Right kidney (tissue), 1 donor: ENCODE results near the gene EPAS1.
A peak's percentile ranks its signal among the peaks of the same experiment; 100 is the strongest.

Experiments
- DNase-seq: peaks from one replicate; pipeline ENCODE4 v3.0.0-alpha.2; 2016

Gene EPAS1

DNA sequence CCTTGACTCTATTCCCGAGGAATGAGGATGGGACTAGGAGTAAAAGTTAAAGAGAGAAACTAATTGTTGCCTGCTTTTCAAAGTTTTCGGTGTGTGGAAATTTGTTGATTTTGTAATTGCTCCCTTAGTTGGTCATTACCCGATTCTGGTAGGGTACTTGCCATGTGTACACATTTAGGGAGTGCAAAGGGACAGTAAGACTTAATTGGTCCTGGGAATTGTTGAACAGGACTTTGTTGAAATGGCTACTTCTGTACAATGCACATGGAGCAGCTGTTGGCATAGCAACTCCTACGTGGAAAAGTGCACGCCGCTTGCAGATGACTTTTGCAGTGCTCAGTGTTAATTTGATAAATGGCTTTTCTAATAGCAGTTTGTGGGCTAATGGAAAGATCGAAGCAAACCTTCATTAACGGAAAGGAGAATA is 22.9 kb downstream of the EPAS1 start:
- no peak for DNase-seq

DNA sequence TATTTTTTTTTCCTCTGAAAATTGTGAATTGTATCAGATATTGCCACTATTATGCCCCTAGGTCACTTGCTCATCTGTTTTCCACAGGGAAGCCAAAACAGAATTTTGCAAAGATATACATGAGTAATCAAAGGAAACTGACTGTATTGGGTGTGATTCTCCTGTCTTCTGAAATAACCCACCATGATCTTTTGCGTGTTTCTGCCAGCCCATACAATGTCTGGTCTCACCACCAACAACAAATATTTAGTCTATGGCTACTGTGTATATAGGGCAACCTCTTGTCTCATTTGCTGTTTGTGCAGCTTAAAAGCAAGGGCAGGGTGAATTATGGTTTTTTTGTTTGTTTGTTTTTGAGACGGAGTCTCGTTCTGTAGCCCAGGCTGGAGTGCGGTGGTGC is 26.5 kb downstream of the EPAS1 start:
- DNase-seq = no peak

DNA sequence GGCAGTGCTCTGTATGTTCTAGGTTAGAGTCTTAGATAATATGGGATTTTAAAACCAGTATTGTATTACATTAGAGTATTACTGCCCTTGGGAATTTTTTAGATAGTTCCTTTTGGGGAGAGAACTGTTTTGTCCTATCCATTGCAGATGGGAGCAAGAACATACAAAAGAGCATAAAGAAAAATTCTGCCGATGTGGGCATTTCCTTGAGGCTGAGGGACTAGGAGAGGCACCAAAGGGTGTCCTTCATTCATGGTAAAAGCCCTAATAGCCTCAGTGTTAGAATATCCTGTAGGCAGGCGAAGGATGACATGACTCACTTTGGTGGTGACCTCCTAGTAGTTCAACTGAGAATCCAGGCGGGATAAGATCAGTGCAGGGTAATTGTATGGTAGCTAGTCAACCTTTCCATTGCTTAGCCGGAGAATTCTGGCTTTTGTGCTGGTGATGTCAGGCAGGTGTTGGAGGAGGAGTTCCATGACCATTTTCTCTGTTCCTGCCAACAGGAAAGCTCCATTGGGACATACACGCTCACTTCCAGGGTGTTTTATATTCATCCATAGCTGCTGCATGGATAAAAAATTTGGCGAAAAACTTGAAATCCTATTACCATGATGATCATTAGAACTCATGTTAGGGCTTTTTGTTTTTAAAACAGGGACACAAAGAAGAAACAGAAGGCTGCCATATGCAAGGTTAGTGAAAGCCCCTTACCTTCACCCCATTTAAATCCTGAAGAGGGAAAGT is 28.1 kb downstream of the EPAS1 start:
- DNase-seq = no peak

DNA sequence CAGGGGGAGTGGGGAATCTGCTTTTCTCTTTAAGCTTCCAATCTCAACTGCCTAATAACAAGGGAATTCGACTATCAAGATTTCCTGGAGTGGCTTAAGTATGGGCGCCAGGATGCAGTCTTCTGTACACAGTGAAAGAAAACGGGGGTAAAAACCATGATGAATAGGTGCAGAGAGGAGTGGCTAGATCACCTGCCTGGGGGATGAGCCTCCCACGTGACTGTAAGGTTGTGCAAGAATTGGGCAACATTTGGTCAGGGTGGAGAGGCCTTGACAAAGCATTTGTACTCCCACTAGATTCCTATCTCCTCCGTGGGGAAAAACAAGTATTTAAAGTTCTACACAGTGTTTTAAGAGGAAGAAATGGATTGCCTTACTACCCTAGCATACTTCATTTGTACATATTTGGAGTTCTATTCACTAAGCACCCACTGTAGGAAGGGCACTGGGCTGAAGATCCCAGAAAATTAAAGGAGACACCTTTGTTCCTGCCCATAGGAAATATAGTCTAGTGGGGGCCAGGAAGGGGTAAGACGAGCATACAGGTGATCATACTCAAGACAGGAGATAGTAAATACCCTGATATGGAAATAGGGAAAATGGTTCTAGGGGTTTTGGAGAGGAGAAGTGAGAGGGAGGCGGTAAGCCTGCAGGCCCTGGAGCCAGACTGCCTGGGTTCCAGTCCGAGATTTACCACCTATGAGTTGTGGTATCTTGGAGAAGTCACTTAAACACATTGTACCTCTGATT is 29.2 kb downstream of the EPAS1 start:
- no peak for DNase-seq

DNA sequence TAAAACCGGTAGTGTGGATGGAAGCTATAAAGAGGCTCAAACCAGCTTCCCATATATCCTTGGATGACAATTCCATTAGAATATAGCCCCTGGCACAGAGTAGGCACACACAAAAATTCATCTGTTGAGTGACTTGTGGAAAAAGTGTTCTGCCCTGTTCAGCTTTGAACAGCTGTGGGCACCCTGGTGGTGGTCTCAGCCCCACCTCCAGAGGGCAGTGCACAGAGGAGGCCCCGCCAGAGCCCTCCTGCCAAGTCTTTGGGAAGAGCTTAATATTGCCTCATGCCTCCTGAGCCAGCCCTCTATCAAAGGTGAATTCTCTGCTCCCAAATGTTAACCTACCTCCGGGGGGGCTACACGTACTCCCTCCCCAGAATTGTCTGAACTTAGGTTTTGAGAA is 30.4 kb downstream of the EPAS1 start:
- no peak for DNase-seq

DNA sequence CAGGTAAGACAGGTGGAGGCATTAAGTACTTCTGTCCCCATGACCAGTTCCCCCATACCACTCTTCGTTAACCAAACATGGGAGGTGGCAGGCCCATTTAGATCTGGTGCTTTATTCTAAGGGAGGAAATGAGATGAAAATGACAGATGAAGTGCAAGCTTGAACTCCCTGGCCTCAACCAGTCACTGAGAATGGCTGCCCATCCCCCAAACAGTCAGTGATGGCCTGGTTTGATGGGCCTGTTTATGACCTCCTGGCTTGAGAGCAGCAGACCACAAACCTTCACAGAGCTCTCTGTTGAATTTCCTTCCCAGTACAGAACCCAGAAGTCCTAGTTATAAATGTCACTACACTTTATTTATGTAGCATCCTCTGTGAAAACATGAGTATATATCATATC is 31.1 kb downstream of the EPAS1 start:
- DNase-seq = no peak

DNA sequence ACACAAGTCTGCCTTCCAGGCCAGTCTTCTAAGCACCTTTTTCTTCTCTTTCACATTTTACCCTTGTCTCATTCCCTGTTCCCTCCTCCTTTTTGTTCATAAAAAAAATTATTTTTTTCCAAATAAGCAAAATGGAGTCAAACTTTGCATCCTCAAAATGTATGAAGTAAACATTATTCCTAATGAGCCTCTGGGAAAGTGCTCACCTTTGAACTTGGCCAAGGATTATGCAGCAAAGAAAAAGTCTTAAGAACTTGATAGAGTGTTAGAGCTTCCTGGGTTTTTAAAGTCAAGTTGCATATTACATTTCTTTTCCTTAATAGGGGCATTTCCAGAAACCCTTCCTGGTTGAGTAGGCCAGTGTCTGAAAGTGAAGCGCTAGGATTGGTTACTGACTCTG is 31.6 kb downstream of the EPAS1 start:
- DNase-seq = no peak

DNA sequence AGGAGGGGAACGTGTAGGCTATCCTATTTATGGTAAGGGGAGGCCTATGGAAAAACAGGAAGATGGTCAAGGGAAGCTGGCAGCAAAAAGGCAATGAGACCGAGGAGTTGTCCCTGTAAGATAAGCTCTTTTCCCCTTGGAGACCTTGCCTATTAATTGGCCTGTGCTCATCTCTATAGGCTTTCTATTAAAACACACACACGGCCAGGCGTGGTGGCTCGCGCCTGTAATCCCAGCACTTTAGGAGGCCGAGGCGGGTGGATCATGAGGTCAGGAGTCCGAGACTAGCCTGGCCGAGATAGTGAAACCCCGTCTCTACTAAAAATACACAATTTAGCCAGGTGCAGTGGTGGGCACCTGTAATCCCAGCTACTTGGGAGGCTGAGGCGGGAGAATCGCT is 32.1 kb downstream of the EPAS1 start:
- no peak for DNase-seq

DNA sequence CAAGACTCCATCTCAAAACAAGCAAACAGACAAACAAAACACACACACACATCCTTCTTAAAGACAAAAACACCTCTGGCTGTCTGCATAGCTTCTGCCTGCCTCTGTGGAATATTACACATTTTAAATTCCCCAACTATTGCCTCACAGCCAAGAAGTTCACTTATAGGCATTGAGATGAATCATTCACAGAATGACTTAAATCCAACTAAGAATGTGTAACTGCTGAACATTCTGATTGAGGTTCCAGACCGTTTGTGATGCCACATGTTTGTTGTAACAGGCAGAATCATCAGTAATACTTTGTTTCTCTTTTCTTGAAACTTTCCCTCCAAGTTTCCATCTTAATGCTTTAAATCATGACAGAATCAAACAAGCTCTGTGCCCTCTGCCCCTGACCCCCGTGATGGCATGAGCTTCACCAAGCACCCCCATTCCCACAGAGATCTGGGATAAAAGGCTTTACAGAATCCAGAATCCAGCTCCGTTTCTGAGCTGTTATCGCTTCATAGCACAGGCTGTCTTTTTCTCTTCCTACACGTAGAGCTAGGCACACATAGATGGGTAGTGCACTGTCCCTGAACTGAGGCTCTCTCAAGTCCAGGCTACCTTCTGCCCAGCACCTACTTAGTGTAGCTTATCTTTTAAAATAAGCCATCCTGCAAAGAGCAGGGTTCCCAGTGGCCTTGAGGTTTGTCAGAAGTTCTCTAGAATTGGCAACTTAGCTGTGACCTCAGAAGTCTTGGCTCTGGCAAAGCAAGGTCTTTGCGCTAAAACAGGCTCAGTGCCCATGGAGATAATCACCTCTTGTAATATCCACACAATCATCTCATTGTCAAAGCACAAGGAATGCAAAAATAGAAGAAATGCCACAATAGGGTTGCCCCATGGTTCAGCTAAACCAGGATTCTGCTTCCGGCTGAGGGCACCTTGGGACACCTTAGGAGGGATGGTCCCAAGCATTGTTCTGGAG is 32.9 kb downstream of the EPAS1 start:
- no peak for DNase-seq

DNA sequence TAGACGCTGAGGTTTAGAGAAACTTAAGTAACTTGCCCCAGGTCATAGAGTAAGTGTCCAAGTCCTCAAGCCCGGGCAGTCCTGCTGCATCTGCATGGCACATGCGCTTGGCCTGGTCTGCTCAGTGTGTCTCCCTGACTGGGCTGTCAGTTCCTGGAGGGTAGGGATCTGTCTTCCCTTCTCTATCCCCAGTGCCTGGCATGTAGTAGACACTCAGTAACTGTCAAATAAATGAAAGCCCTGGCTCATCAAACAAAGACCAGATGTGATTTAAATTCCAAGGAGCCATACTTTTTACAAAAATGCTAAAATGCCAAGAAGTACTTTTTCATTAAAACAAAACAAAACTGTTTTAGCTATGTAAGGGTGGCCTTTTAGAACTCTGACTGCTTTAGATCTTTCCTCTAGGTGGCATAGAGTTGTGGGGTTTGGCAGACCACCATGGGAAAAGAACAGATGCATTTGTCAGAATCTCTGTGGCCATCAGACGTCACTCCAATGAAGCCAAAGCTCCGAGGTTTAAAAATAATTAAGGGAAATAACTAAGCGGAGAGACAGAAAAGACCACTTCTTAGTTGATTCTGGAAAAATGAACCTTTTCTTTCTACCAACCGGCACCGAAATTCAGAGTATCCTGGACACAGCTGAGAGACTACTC is 34.0 kb downstream of the EPAS1 start:
- DNase-seq = no peak

DNA sequence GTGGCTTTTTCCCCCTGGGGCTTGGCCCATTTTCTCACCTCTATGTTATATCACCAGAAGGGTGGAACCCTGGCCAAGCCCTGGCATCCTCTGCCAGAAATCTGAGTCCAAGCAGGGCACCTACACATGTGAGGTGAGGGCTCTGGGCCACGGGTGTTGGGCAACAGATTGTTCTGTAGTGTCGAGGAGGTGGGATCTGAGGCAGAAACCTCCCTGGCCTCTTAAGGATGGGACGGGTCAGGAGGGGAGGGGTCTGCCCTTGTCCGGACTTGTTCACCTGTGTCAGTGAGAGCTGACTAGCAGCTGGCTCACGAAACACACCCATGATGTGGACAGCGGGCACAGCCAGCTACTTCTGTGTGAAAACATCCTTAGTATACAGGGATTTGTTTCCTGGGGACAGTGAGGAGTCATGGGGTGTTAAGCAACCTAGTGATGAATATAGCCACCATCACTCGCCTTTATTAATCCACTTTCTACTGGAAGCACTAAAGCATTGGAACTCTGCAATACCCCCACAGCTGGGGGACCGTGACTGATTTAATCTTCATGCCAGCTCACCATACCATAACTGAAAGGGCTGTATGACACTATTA is 35.6 kb downstream of the EPAS1 start:
- DNase-seq = no peak

DNA sequence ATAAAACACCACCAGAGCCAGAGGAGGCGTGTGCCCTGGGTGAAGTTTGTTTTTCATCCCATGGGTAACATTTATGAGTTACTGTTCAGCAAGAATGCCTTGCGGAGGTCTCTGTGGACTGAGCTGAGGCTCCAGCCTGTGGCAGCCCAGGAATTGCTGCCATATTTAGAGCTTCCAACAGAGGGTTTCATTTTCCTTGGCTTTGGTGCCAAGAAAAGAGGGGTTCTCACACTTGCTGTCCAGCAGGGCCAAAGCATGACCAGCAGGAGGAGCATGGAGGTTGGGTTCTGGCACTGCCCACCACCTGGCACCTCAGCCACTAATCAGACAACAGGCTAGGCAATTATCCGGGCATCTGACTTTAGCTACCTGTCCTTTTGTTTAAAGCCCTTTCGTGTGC is 36.7 kb downstream of the EPAS1 start:
- no peak for DNase-seq

DNA sequence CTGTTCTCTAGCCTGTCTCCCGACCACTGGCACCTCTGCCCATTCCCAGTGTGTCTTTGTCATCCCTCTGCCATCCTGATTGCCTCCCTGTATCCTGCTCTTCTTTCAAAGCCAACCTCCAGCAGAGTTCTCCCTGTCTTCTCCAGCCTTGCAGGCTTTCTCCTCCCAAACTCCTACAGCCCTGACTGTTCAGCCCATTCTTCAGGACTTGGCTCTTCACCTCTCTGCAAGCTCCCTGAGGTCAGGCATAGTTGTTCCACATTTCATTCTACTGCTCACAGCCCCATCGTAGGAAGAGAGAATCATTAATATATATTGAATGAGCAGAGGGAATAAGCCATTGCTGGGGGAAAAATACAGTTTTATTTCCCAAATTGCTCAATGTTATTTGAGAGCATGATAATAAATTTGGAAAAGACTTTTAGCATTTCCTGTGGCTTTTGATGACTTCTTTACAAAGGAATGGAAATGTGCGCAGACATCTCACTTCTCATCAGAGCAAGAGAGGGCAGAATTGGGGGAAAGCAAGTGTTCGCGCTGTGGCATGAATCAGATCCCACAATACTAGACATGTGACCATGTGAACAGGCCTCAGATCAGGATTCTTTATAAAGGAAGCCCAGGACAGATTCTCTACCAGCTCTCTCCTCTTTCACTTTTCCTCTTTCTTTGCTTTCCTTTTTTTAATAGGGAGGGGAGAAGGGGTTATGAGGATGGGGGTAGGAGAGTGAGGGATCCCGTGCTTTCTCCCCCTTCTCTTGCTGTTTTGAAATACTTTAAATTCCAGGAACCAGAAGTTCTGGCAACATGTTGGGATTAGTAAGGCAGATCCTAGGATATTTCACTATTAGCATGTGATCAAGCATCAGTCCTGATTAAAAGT is 37.4 kb downstream of the EPAS1 start:
- DNase-seq = no peak

DNA sequence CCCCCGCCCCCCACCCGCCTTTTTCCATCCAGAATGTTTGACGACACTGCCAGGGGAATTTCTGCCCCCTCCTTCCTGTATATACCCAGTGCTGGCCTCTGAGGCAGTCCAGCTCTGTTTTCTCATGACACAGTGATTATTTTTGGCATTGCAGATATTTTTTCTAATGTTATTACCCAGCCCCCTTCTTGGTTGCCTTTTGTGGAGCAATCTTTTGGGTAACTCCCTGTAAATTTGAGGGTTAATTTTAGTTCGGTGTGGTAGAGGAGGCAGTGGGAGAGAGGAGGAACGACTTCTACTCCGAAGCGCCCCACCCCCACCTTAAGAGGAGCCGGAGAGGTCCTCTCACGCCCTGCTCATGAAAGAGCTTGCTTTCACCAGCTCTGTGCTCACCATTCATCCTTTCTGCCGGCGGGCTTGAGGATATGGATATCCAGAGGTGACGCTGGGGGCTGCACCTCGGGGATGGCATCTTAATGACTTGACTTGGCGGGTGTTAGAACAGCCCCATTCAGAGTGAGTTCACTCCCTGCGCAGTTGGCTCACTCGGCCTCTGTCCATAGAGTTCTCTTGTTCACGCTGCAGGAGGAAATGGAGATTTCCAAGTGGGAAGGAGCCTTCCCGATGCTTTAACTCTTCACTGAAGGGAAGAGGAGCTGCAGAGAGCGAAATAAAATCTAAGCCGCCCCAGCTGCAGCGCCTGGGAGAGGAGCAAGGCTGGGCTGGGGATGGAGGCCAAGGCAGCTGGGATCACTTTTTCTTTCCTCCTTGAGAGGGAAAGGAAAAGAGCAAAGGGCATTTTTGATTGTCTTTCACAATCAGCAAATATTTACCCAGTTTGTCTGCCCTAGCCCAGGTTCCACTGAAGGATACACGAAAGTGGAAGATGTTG is 38.4 kb downstream of the EPAS1 start:
- peak; percentile 67 for DNase-seq

DNA sequence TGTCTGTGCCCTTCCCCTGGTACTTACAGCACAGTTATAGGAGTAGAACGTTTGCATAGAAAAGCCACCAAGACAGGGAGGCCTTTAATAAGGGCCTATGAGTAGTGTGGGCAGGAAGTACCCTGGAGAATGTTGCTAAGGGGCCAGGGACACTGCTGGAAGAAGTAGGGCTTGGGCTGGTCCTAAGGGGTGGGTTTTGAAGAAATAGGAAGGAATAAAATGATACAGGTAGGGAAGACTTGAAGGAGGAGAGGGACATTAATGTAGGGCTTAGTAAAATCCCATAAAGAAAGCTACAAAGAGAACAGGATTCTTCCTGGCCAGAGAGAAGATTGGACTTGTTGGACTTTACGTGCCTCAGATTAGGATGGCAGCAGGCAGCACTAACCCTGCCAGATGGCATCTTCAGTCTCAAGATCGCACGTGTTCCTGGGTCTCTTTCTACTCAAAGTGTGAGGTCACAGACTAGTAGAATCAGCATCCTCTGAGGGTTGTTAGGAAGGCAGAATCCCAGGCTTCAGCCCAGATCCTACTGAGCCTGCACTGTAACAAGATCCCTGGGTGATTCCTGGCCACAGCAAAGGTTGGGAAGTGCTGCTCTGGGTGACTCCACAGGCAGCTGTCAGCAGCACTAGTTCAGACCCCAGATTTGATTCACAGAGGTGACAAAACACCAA is 39.2 kb downstream of the EPAS1 start:
- no peak for DNase-seq

DNA sequence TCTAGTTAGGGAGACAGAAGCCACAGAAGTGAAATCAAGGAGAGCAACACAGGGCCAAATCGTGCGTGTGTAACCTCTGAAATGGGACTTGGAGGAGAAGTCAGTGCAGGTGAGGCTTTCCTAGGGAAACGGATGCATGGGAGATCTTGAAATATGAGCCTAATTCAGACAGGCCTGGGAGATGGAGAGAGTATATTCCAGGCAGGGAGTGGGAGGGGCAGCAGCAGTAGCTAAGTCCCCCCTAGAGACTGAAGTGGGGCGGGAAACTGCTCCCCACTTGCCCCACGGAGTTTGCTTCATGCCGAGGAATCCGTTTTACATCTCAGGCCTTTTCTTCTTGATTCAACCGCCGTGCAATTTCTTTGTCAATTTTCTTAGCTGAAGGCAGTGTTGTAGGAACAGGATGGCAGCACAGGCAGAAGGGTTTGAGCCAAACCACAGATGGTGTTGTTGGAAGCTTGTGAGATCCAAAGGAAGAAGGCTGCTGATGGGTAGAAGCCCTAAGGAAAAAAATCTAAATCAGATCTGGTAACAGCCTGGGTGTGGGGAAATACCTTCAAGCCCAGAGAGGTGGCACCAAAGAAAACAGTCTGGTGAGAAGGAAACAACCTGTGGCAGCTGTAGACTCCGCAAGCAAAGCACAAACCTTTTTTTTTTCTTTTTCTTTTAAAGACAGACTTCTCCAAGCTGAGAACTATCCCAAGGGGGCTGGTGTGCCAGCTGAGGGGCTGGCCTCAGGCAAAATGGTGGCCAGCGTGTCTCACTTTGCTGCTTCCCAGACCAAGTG is 40.2 kb downstream of the EPAS1 start:
- no peak for DNase-seq

DNA sequence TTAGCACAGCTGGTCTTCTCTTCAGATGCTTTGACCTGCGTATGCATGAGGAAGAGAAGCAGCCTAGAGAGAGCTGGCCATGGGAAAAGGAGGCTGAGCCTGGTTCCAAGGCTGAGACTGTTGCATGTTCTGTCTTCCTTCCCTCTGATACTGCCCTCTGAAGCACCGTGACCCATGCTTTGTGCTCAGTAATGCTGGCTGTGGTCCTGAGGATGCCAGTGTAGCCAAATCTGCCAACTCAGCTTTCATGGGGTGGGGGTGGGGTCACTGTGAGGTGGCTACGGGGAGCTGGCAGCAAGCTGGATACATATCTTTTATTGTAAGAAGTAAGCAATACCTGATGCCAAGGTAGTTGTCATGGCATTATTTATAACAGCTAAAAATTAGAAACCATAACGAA is 41.5 kb downstream of the EPAS1 start:
- DNase-seq = no peak

DNA sequence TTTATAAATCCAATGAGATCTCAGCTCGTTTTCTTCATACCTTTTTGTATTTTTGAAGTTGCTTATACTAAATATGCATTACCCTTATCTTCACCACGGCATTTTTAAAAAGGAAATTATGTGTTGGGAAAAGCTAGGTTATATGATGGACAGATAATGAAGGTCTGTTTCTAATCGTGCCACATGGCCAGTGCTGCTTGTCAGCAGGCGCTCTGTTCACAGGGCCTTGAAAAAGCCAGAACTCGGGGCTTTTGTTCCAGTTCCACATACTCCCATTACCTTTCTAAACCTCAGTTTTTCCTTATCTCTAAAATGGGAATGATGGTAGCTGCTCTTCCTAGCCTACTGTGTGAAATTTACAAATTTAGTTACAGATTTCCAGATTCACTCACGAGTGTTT is 42.0 kb downstream of the EPAS1 start:
- no peak for DNase-seq
